Posterior vena cava (tissue), 2 donors: ENCODE results near the gene RFK. TPM values are rescaled to one million over a fixed set of nuclear protein-coding genes. Genes with fewer than 3 reads are reported as not detected.
A peak's percentile ranks its signal among the peaks of the same experiment; 100 is the strongest.
"Not testable (repeated sequence)": the region's sequence is repeated elsewhere in the genome, so short reads cannot be mapped to it uniquely, and the experiment has no call there.

ENCODE experiments used
- DNase-seq: peaks from one replicate; pipeline ENCODE4 v3.0.0-alpha.2; 2020; ENCODE audit warnings: low spot score
- intact Hi-C, 2 donors: fragments of 100-400 bp; cut with DNase I; formaldehyde crosslinking; loops; one replicate each; pipeline versions ENCODE4 v1.14.1 to v1.14.2; 2022 to 2023
- long read RNA-seq, 2 donors: library from polyadenylated mRNA; unstranded; transcript quantifications; one replicate each; pipeline ENCODE4 v2.0.0, GENCODE V29; 2020 to 2021
- total RNA-seq, 2 donors: library from RNA; stranded (reverse); fragmentation: NEBNext Ultra II Directional; extraction: Animal tissue kit (Norgen Biotek cat#: 25700); gene quantifications; one replicate each; pipeline ENCODE4 v1.2.1, GENCODE V29; 2021
- donor health status: DM: yes; HTN: yes; CAD: no.
- donor health status: DM: yes; HTN: yes; CAD: no.

RFK gene
- total RNA-seq, result 10 to 100 TPM; 18.3 to 22.1 TPM
- long read RNA-seq, donor 1, transcript RFK-201 (4 exons, 2,684 nt), result major isoform, 21 of 21 reads
- long read RNA-seq, donor 1, partial matches to known transcripts, result 0 of 21 reads
- long read RNA-seq, donor 1, other reads (novel, unspliced or antisense), result 0 of 21 reads
- long read RNA-seq, donor 2, transcript RFK-201 (4 exons, 2,684 nt), result major isoform, 66 of 69 reads
- long read RNA-seq, donor 2, partial matches to known transcripts, result 2 of 69 reads
- long read RNA-seq, donor 2, other reads (novel, unspliced or antisense), result 1 of 69 reads

DNA sequence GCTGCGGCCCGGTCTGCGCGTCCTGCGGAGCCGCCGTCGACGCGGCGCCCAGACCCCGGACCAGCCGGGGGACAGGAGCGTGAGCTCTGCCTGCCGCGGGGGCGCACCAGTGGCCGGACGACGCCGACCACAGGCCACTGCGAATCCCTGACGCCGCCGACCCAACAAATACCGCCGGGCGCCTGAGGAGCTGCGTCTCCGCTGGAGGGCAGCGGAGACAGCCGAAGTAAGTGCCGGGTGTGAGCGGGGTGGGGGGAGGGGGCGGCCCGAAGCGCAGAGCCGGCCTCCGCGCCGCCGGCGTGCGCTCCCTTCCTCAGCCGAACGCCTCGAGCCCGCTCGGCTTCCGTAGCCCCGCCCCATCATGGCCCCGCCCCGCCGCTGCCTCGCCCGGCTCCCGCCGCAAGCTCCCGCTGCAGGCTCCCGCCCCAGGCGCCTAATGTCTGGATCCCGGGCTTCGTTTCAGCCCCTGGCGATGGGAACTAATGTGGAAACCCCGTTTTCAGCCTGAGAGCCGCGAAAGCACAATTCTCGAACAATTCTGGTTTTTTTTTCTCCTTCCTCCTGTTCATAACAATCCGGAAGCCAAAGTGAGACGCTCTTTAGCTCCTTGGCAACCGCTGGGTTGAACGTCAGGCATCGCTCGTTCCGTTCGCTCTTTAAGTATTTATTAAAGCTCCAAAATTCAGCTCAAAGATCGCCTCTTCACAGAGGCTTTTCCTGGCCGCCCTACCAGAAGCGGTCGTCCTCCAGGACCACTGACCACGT lies at the start of gene RFK:
RFK (minus strand) TSS at position 232 of the 765 bp plus-strand sequence. CDS start 255 bp downstream, outside the sequence.
- peak; percentile 98 for DNase-seq
- intact Hi-C loops, result no loop called here

DNA sequence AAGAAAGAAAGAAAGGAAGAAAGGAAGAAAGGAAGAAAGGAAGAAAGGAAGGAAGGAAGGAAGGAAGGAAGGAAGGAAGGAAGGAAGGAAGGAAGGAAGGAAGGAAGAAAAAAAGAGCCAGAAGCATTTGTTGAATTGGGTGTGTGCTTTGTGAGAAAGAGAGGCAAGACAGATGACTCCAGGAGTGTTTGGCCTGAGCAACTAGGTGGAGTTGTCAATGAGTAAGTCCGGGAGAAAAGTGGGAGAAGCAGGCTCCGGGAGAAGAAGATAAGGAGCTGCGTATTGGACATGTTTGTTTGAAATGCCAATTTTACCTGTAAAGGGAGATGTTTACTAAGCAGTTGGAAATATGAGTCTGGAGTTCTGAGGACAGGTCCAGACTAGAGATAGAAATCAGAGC lies 49.7 kb upstream of the RFK start:
- intact Hi-C loops, result loop anchor here in 1 of 2 donors (10.0 kb wide), 1 partner anchor 261 kb away; no protein-coding TSS in a partner anchor
- no peak for DNase-seq

DNA sequence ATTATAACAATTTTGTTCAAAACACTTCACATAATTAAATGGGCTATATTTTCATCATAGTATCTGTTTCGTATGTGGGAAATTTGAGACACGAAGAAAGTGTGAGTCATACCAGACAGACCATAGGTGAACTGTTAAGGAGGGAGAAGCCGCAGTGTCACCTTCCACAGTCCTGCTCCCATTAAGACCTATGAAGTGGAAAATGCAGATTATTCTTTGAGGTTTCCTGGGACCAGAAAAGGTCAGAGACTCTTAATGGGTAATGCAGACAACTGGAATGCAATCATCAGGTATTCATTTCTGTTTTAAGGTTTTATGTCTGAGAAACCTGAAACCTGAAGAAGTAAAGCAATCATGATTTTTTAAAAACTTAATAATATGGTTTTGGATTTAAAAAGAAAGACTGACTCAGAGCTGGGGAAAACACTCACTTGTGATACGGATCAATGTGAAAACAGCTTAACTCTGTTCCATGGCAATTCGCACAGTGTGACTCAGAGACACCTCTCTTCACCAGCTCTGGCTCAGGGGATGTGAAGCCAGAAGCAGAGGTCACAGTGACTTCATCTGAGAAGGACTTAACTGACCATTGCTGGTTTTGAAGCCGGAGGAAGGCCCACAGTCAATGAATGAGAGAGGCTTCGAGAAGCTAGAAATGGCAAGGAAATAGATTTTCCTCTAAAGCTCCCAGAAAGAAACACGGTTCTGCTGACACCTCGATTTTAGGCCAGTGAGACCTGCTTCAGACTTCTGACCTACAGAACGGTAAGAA lies 47.5 kb upstream of the RFK start:
- intact Hi-C loops, result loop anchor here in 1 of 2 donors (10.0 kb wide), 1 partner anchor 263 kb away; no protein-coding TSS in a partner anchor
- no peak for DNase-seq

DNA sequence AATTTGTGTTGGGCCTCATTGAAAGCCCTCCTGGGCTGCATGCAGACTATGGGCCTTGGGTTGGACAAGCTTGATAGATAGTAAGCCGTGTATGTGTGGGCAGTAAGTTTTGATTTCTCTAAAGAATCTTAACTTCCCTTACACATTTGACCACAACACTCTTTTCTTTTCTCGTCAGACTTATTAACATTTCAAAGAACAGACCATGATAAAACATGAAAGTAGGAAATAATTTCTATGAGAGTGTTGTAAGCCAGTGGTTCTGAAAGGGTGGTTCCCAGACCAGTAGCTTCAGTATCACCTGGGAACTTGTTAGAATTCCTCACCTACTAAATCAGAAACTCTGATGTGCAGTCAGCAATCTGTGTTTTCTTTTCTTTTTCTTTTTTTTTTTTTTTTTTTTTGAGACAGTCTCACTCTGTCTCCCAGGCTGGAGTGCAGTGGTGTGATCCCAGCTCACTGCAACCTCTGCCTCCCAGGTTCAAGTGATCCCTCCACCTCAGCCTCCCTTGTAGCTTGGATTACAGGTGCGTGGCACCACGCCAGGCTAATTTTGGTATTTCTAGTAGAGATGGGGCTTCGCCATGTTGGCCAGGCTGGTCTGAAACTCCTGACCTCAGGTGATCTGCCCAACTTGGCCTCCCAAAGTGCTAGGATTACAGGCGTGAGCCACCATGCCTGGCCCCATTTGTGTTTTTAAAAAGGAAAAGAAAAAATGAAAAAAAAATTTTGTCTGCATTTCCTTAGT lies 44.8 kb upstream of the RFK start:
- DNase-seq, result no peak
- intact Hi-C loops, result no loop called here

DNA sequence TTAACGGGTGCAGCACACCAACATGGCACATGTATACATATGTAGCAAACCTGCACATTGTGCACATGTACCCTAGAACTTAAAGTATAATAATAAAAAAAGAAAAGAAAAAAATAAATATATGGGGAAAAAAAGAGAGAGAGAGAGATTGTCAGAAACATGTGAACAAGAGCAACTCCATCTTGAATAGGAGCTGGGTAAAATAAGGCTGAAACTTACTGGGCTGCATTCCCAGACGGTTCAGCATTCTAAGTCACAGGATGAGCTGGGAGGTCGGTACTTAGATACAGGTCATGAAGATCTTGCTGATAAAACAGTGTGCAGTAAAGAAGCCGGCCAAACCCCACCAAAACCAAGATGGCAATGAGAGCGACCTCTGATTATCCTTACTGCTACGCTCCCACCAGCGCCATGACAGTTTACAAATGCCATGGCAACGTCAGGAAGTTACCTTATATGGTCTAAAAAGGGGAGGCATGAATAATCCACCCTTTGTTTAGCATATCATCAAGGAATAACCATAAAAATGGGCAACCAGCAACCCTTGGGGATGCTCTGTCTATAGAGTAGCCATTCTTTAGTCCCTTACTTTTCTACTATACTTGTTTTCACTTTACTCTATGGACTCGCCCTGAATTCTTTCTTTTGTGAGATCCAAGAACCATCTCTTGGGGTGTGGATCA lies 42.9 kb upstream of the RFK start:
- intact Hi-C loops, DNase-seq: not testable (repeated sequence)

DNA sequence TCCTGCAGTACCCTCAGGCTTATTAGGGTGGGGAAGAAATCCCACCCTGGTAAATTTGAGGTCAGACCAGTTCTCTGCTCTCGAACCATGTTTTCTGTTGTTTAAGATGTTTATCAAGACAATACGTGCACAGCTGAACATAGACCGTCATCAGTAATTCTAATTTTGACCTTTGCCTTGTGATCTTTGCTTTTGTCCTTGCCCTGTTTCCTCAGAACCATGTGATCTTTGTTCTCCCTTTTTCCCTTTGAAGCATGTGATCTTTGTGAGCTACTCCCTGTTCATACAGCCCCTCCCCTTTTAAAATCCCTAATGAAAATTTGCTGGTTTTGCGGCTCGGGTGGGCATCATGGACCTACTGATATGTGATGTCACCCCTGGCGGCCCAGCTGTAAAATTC lies 40.7 kb upstream of the RFK start:
- DNase-seq, intact Hi-C loops: not testable (repeated sequence)

DNA sequence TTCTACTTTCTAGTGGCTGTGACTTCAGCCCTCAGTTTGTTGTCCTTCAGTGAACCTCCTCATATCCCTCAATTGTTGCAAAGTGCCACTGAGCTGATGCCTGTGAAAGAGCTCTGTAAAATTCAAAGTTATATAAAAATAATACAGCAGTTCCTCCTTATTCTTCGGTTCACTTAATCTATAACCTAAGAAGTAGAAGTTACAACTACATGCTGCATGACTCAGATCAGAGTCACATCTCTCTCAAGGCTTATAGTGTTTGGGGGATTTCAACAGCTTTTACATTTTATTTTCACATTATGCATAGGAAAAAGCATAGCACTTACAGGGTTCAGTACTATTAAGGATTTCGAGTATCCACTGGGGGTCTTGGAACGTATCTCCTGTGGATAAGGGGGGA lies 39.6 kb upstream of the RFK start:
- intact Hi-C loops, result no loop called here
- DNase-seq, result no peak

DNA sequence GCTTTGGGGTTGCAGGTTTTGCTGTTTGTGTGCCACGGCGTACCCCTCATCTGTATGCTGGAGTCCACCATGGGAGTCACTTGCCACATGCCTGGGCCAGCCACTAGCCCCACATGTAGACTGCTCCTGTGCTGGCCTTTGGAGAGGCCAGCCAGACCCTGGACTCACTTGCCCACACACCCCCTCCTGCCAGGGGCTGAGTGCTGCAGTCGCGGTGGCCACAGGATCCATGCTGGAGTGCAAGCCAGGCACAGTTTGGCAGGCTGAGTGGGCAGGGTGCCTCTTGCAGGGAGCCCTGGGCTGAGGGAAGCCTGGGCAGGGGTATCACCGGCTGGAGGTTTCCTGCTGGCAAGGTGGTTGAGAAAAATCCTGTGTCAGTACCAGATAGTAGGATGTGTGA lies 39.2 kb upstream of the RFK start:
- intact Hi-C loops, result no loop called here
- no peak for DNase-seq

DNA sequence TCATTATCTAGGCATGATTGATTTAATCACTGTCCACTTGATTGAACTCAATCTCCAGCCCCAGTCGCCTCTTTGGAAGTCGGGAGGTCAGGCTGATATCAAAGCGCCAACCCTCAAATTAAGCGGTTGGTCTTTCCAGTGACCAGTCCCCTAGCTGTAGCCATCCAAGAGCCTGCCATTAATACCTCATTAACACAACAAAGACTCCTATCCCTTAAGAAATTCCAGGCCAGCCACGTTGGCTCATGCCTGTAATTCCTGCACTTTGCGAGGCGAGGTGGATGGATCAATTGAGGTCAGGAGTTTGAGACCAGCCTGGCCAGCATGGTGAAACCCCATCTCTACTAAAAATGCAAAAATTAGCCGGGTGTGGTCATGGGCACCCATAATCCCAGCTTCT lies 37.4 kb upstream of the RFK start:
- intact Hi-C loops, result no loop called here
- DNase-seq, result no peak

DNA sequence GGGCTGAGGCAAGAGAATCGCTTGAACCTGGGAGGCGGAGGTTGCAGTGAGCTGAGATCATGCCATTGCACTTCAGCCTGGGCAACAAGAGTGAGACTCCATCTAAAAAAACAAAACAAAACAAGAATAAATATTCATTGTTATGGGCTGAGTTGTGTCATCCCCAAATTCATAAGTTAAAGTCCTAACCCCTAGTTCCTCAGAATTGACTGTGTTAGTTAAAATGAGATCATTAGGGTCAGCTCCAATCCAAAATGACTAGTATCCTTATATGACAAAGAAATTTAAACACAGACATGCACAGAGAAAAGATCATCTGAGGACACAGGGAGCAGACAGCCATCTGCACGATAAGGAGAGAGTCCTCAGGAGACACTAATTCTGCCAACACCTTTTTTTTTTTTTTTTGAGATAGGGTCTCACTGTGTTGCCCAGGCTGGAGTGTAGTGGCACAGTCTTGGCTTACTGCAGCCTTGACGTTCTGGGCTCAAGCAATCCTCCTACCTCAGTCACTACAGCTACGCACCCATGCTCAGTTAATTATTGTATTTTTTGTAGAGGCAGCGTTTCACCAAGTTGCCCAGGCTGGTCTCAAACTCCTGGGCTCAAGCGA lies 32.7 kb upstream of the RFK start:
- intact Hi-C loops, result no loop called here

DNA sequence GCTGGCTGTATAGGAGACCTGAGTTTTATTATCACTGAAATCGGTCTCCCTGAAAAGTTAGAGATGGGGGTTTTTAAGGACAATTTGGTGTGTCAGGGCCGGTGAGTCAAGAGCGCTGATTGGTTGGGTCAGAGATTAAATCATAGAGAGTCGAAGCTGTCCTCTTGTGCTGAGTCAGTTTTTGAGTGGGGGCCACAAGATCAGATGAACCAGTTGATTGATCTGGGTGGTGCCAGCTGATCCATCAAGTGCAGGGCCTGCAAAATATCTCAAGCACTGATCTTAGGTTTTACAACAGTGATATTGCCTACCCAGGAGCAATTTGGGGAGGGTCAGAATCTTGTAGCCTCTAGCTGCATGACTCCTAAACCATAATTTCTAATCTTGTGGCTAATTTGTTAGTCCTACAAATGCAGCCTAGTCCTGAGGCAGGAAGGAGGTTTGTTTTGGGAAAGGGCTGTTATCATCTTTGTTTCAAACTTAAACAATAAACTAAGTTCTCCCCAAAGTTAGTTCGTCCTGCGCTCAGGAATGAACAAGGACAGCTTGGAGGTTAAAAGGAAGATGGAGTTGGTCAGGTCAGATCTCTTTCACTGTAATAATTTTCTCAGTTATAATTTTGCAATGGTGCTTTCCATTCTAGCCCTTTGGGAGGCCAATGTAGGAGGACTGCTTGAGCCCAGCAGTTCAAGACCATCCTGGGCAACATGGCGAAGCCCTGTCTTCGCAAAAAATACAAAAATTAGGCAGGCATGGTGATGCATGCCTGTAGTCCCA lies 31.6 kb upstream of the RFK start:
- no peak for DNase-seq
- intact Hi-C loops, result no loop called here

More for the DNA sequence above, 32.7 kb upstream of the RFK start:
- DNase-seq, result no peak

DNA sequence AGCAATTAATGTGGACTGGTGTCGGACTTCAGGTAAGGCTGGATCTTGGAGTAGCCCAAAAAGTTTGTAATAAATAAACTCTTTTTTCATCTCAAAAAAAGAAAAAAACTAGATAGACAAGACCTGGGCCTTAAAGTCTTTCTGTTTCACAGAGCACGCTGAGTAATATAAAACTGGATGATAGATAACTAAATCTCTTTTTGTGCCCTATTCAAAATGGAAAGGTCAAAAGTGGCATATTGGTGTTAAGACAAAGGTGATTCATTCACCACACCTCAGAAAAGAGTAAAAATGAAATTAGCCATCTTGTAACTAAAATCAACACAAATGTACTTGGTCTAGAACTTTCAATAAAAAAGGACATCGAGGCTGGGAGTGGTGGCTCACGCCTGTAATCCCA lies 30.3 kb upstream of the RFK start:
- DNase-seq, result no peak
- intact Hi-C loops, result no loop called here

DNA sequence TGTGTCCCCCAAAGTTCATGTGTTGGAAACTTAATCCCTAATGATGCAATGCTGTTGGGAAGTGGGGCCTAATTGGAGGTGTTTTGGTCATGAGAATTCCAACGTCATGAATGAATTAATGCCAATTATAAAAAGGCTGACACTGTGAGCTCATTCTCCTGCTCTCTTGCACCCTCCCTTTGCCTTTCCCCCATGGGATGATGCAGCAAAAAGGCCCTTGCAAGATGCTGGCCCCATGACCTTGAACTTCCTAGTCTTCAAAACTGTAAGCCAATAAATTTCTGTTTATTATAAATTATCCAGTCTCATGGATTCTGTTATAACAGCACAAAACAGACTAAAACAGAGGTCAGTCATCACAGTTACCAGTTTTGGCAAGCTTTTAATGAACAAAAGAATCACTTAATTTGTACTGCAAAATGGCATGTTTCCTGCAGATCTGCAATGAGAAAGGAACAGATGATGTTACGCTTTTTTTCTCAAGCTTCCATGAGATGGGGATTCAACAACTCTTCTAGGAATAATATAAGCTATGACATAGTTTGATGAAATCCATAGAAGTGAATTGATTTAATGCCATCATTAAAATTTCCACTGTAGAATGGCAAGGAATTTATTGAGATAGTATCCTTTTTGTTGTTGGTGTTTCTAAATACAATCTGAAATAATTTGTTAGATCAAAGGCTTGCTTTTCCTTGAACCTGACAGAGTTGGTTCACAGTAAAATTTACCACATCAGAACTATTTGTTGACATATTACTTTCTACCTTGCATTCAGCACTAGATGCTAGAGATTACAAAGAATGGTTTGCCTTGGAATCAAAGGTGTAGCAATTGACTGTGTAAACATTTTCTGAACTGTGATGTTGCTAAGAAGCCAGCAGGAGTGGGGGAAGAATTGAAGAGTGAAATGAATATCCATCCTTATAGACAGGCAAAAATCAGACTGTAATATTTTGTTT lies 29.3 kb upstream of the RFK start:
- intact Hi-C loops, result no loop called here
- DNase-seq, result no peak

DNA sequence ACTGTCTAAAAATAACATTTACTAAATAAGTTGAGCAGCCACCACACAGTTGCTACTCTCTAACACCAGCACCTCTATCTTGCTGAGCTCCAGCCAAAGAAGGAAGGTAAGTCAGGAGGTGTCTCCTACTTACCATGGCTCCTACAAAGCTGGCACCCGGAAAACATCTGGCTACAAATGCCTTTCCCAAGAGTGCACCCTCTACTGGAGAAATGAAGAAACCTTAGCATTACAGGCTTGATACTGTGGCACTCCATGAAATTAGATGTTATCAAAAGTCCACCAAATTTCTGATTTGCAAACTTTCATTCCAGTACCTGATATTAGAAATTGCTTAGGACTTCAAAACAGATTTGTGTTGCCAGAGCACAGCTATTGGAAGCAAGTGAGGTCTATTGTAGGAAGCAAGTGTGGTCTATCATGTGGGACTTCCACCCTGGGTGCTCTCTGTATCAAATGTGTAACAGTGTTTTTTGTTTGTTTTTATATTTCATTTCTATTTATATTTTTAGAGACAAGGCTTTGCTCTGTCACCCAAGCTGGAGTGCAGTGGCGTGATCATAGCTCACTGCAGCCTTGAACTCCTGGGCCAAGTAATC lies 25.7 kb upstream of the RFK start:
- intact Hi-C loops, result no loop called here
- DNase-seq, result no peak

DNA sequence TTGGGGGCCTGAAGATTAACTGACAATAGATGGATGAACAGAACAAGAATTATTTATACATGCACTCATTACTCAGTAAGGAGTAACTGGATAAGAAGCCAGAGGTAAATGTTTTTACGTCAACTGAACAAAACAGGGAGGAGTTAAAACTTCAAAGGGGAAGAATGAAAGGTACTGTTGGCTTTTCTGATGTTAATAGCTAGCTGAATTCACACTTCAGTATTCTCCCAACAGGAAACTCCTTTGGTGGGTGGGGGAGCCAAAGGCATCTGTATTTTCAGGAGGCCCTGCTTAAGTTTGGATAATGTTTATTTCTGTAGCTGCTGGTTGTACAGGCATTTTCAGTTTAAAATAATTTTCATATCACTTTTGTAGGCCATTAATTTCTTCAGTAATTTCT lies 23.2 kb upstream of the RFK start:
- intact Hi-C loops, result no loop called here
- DNase-seq, result no peak

DNA sequence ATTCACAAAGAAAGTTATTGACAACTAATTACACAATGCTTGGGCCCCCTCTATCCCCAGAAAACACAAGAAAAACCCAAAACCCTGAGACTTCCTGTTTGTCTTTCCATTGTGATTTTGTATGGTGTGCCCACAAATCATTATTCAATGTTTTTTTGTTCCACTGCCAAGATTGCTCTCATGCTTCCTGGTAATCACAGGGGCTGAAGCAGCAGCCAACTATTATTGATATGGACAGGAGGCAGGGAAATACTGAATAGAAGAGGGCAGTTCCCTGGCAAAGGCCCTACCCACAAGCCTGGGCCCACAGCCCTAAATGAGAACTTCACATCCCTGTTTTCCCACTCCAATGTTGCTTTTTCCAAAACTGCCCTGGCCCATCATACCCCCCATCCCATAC lies 21.5 kb upstream of the RFK start:
- intact Hi-C loops, result no loop called here
- no peak for DNase-seq
